Fibroblast of lung (primary cell): Measurements from ENCODE around the gene EMB. TPM values are rescaled to one million over a fixed set of nuclear protein-coding genes. Genes with fewer than 3 reads are reported as not detected.
"Not testable (repeated sequence)": the region's sequence is repeated elsewhere in the genome, so short reads cannot be mapped to it uniquely, and the experiment has no call there.

Source experiments
- DNase-seq, 2 donors: peaks; one replicate each; pipeline versions ENCODE4 v3.0.0 to v3.0.0-alpha.2; 2010; ENCODE audit warnings: low read depth in 2 of 2
- H2AFZ ChIP-seq: 2 replicates; pipeline ENCODE4 v1.5.1; 2012; ENCODE audit warnings: low read length, control low read depth, inconsistent platforms
- H3K27ac ChIP-seq: 2 replicates; pipeline ENCODE4 v1.5.1; 2011; ENCODE audit warnings: low read length, control low read depth; ENCODE audit not compliant: insufficient read depth
- H3K27me3 ChIP-seq: 2 replicates; pipeline ENCODE4 v1.5.1; 2011; ENCODE audit warnings: mild to moderate bottlenecking, low read length; ENCODE audit not compliant: control insufficient read depth, insufficient read depth
- H3K36me3 ChIP-seq: 2 replicates; pipeline ENCODE4 v1.5.1; 2011; ENCODE audit warnings: low read length; ENCODE audit not compliant: control insufficient read depth, insufficient read depth
- H3K4me1 ChIP-seq: 2 replicates; pipeline ENCODE4 v1.5.1; 2011; ENCODE audit warnings: low read length; ENCODE audit not compliant: control insufficient read depth, insufficient read depth; ENCODE audit errors: extremely low read depth
- H3K4me2 ChIP-seq: 2 replicates; pipeline ENCODE4 v1.5.1; 2011; ENCODE audit warnings: low read length, control low read depth; ENCODE audit not compliant: insufficient read depth; ENCODE audit errors: extremely low read depth
- H3K4me3 ChIP-seq, 4 experiments: fragments of 200-600 bp in 1 of 4; sonication (generic) in 1 of 4; replicated peaks in 1 of 4; 2 replicates each; pipeline ENCODE4 v1.5.1; 2011 to 2016; ENCODE audit warnings: low read length in 4 of 4, low read depth in 3 of 4, mild to moderate bottlenecking in 3 of 4, control low read depth in 2 of 4, inconsistent platforms in 1 of 4, mixed read lengths in 1 of 4; ENCODE audit not compliant: insufficient read depth in 1 of 4; ENCODE audit errors: control extremely low read depth in 1 of 4
- H3K79me2 ChIP-seq: 2 replicates; pipeline ENCODE4 v1.5.1; 2012; ENCODE audit warnings: mild to moderate bottlenecking, low read length, inconsistent platforms; ENCODE audit not compliant: control insufficient read depth, insufficient read depth
- H3K9ac ChIP-seq: 2 replicates; pipeline ENCODE4 v1.5.1; 2011; ENCODE audit warnings: mild to moderate bottlenecking, low read length, control low read depth; ENCODE audit not compliant: insufficient read depth
- H3K9me3 ChIP-seq: 2 replicates; pipeline ENCODE4 v1.5.1; 2012; ENCODE audit warnings: low read depth, low read length; ENCODE audit not compliant: control insufficient read depth, insufficient read depth
- H4K20me1 ChIP-seq: 2 replicates; pipeline ENCODE4 v1.5.1; 2011; ENCODE audit warnings: low read length; ENCODE audit not compliant: control insufficient read depth, insufficient read depth; ENCODE audit errors: extremely low read depth
- EZH2 ChIP-seq: IDR thresholded peaks from 2 replicates; pipeline ENCODE4 v1.5.1; 2012; ENCODE audit warnings: low read length, control low read depth, mild to moderate bottlenecking; ENCODE audit errors: missing control alignments
- polyA plus RNA-seq, 2 donors: library from polyadenylated mRNA; depleted of rRNA in 1 of 2; stranded (reverse) in 1 of 2; unstranded in 1 of 2; fragments of >200 nt; gene quantifications; 2 replicates each; pipeline ENCODE4 v1.2.1, GENCODE V29; 2011 to 2012; ENCODE audit warnings: missing spikeins in 1 of 2
- total RNA-seq: library from RNA; depleted of rRNA; stranded (reverse); fragments of >200 nt; gene quantifications from 2 replicates; pipeline ENCODE4 v1.2.1, GENCODE V29; 2014
- TF ChIP-seq, protein P1 (sequence below), 2 donors: IDR thresholded peaks in 1 of 2; conservative IDR thresholded peaks in 1 of 2; 1 replicate in 1 of 2; 2 replicates in 1 of 2; pipeline ENCODE4 v1.5.1; 2011 to 2012; ENCODE audit warnings: low read length in 2 of 2, control low read depth in 1 of 2, inconsistent platforms in 1 of 2, low read depth in 1 of 2, mild to moderate bottlenecking in 1 of 2

Gene EMB
- total and polyA plus RNA-seq, 2 donors (not counting 1 experiment from before 2014, with no cell fraction given): 5.5 to 11.6 TPM

DNA sequence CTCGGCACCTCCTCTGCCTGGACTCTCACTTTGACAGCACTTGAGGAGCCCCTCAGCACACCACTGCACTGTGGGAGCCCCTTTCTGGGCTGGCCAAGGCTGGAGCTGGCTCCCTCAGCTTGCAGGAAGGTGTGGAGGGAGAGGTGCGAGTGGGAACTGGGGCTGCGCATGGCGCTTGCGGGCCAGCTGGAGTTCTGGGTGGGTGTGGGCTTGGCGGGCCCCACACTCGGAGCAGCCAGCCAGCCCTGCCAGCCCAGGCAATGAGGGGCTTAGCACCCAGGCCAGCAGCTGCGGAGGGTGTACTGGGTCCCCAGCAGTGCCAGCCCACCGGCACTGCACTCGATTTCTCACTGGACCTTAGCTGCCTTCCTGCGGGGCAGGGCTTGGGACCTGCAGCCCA lies 64.4 kb downstream of the EMB start:
- not testable (repeated sequence) for H3K36me3 ChIP-seq, H3K27ac ChIP-seq, DNase-seq, H3K9me3 ChIP-seq, H2AFZ ChIP-seq, H3K4me1 ChIP-seq, H3K79me2 ChIP-seq, H3K4me2 ChIP-seq, H4K20me1 ChIP-seq, H3K27me3 ChIP-seq, H3K9ac ChIP-seq, H3K4me3 ChIP-seq

DNA sequence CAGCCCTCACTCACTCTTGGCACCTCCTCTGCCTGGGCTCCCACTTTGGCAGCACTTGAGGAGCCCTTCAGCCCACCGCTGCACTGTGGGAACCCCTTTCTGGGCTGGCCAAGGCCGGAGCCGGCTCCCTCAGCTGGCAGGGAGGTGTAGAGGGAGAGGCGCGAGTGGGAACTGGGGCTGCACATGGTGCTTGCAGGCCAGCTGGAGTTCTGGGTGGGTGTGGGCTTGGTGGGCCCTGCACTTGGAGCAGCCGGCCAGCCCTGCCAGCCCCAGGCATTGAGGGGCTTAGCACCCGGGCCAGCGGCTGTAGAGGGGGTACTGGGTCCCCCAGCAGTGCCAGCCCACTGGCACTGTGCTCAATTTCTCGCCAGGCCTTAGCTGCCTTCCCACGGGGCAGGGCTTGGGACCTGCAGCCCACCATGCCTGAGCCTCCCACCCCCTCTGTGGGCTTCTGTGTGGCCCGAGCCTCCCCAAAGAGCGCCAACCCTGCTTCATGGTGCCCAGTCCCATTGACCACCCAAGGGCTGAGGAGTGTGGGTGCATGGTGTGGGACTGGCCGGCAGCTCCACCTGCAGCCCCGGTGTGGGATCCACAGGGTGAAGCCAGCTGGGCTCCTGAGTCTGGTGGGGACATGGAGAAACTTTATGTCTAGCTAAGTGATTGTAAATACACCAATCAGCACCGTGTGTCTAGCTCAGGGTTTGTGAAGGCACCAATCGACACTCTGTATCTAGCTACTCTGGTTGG lies 71.6 kb downstream of the EMB start:
- H3K27me3 ChIP-seq, H4K20me1 ChIP-seq, H3K4me2 ChIP-seq, H3K4me3 ChIP-seq, H3K79me2 ChIP-seq, H3K4me1 ChIP-seq, H3K27ac ChIP-seq, DNase-seq, H3K36me3 ChIP-seq, H2AFZ ChIP-seq, H3K9me3 ChIP-seq, H3K9ac ChIP-seq: not testable (repeated sequence)

DNA sequence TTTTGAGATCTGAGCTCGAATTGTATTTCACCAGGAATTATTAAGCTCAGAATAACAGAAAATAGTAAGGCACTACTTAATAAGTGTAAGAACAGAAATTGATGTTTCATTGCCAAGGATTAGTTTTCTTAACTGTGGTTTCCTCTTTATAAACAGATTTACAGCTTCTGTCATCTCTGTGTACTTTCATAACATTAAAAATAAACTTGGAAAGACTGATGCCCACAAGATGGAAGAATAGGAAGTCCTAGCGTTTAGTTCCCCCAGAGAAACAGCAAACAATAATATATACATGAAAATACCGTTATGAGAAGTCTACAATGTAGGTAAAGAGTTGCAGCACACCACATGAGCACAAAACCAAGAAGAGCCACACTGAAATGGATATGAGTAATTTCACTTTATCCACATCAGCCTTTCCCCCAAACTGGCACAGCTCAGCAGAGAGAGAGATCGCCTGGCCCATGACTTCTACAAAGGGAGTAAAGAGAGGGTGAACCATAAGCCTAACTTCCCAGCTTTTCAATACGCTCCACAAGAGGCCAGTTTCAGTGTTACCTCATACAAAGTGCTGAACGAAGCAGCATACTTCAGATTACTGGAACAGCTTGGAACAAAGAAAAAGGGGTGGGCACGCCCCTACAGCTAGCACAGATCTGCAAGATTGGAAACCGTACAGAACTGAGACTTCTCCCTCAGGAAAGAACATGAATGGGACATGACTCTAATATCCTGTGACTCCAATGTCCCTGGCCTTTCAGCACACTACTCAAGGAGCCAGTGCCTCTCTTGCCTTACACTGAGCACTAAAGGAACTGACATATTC lies 75.4 kb downstream of the EMB start:
- DNase-seq: no peak
- Histone ChIP-seq H3K36me3 (no peaks in the 10 kb centered on the region), H3K27ac (no peak overlapping the region), H4K20me1 (no peaks in the 10 kb centered on the region), H3K9me3 (no peaks in the 10 kb centered on the region), H3K4me2 (no peak overlapping the region), H3K9ac (no peak overlapping the region), H3K79me2 (no peaks in the 10 kb centered on the region), H3K4me3 (no peak overlapping the region), H3K27me3 (no peaks in the 10 kb centered on the region), H2AFZ (no peak overlapping the region), H3K4me1 (no peaks in the 10 kb centered on the region)
- TF ChIP-seq EZH2: no peak
- TF ChIP-seq, protein P1, sequence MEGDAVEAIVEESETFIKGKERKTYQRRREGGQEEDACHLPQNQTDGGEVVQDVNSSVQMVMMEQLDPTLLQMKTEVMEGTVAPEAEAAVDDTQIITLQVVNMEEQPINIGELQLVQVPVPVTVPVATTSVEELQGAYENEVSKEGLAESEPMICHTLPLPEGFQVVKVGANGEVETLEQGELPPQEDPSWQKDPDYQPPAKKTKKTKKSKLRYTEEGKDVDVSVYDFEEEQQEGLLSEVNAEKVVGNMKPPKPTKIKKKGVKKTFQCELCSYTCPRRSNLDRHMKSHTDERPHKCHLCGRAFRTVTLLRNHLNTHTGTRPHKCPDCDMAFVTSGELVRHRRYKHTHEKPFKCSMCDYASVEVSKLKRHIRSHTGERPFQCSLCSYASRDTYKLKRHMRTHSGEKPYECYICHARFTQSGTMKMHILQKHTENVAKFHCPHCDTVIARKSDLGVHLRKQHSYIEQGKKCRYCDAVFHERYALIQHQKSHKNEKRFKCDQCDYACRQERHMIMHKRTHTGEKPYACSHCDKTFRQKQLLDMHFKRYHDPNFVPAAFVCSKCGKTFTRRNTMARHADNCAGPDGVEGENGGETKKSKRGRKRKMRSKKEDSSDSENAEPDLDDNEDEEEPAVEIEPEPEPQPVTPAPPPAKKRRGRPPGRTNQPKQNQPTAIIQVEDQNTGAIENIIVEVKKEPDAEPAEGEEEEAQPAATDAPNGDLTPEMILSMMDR (conservative IDR thresholded peaks at IDR 0.05 in 1 of 2, IDR thresholded peaks at IDR 0.05 in 1 of 2; ENCODE audit: low read depth in 1 of 2, low read length in 2 of 2): no peak

DNA sequence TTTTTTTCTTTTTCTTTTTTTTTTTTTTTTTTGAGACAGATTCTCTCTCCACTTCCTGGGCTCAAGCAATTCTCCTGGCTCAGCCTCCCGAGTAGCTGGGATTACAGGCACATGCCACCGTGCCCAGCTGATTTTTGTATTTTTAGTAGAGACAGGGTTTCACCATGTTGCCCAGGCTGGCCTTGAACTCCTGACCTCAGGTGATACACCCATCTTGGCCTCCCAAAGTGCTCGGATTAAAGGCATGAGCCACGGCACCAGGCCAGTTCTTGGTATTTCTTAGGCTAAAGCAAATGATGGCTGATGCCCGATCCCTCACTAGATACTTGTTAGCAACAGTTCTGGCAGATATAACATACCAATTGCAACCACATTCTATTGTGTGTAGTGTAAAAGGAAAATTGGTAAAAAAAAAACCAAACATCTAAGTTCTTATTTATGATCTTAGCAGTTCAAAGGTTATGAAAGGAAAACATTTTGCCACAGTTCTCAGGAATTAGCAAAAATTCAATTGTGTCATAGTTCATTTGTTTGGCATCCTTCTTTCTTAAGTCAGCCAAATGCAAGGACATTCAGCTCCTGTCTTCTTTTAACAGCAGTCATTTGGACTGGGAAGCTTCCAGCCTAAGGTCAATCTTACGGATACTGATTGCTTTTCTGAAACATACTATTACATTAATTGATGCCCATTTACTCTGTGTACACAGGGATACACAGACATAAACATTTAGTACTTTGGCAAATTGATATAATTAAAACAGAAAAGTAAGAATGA lies 76.4 kb downstream of the EMB start:
- H2AFZ ChIP-seq, H3K27ac ChIP-seq, H3K9me3 ChIP-seq, H3K27me3 ChIP-seq, H3K36me3 ChIP-seq, H3K4me1 ChIP-seq, H3K4me3 ChIP-seq, H4K20me1 ChIP-seq, H3K4me2 ChIP-seq, H3K79me2 ChIP-seq, DNase-seq, H3K9ac ChIP-seq: not testable (repeated sequence)
